HepG2 (cell line): Measurements from ENCODE around the gene TMEM260. TPM values are rescaled to one million over a fixed set of nuclear protein-coding genes. Genes with fewer than 3 reads are reported as not detected.
A peak's percentile ranks its signal among the peaks of the same experiment; 100 is the strongest.

Experiments used
- CBFB ChIP-seq: sonication (generic); formaldehyde crosslinking; IDR thresholded peaks from 2 replicates; pipeline ENCODE4 v1.4.0; 2020; ENCODE audit warnings: missing genetic modification reagents
- CBX5 ChIP-seq: sonication (generic); formaldehyde crosslinking; IDR thresholded peaks from 2 replicates; pipeline ENCODE4 v1.4.0; 2020; ENCODE audit warnings: missing genetic modification reagents, borderline replicate concordance
- FOXK2 ChIP-seq: fragments of 450-650 bp; IDR thresholded peaks from 2 replicates; pipeline ENCODE4 v1.6.1; 2016
- FOXP1 ChIP-seq, 2 experiments: fragments of 450-650 bp in 1 of 2; IDR thresholded peaks; 2 replicates each; pipeline ENCODE4 v1.6.1; 2017 to 2018; ENCODE audit warnings: antibody characterized with exemption in 1 of 2
- KLF6 ChIP-seq: IDR thresholded peaks from 2 replicates; pipeline ENCODE4 v1.8.0; 2016; ENCODE audit warnings: missing biosample characterization, missing genetic modification reagents
- NAIF1 ChIP-seq: sonication (generic); formaldehyde crosslinking; IDR thresholded peaks from 2 replicates; pipeline ENCODE4 v1.5.0; 2020; ENCODE audit warnings: mild to moderate bottlenecking, missing genetic modification reagents, borderline replicate concordance
- NFKBIZ ChIP-seq: IDR thresholded peaks from 2 replicates; pipeline ENCODE4 v1.6.1; 2018; ENCODE audit warnings: missing genetic modification reagents, missing compliant biosample characterization
- PHF20 ChIP-seq: sonication (generic); formaldehyde crosslinking; IDR thresholded peaks from 2 replicates; pipeline ENCODE4 v1.5.0; 2020; ENCODE audit warnings: mild to moderate bottlenecking, missing genetic modification reagents
- PITX1 ChIP-seq: sonication (generic); formaldehyde crosslinking; IDR thresholded peaks from 2 replicates; pipeline ENCODE4 v1.5.1; 2020; ENCODE audit warnings: mild to moderate bottlenecking, missing genetic modification reagents
- PPARG ChIP-seq: conservative IDR thresholded peaks from 2 replicates; pipeline ENCODE4 v1.6.1; 2016; ENCODE audit warnings: missing biosample characterization, missing genetic modification reagents
- RERE ChIP-seq: IDR thresholded peaks from 2 replicates; pipeline ENCODE4 v1.6.1; 2016; ENCODE audit warnings: low read depth, missing genetic modification reagents, missing compliant biosample characterization
- ZFYVE20 ChIP-seq: sonication (generic); formaldehyde crosslinking; IDR thresholded peaks from 2 replicates; pipeline ENCODE4 v1.8.0; 2023; ENCODE audit warnings: low read depth, mild to moderate bottlenecking, moderate library complexity, missing genetic modification reagents, borderline replicate concordance
- ZNF136 ChIP-seq: sonication (generic); formaldehyde crosslinking; IDR thresholded peaks from 2 replicates; pipeline ENCODE4 v1.8.1; 2022; ENCODE audit warnings: low read depth, mild to moderate bottlenecking, moderate library complexity, missing genetic modification reagents
- ZNF431 ChIP-seq: sonication (generic); formaldehyde crosslinking; IDR thresholded peaks from 2 replicates; pipeline ENCODE4 v1.9.0; 2022; ENCODE audit warnings: missing genetic modification reagents, low read depth, mild to moderate bottlenecking, borderline replicate concordance
- polyA plus RNA-seq, 8 experiments: library from polyadenylated mRNA; depleted of rRNA in 3 of 8; stranded (reverse) in 7 of 8; unstranded in 1 of 8; fragments of >200 nt; fragmentation: Illumina TruSeq in 4 of 8; extraction: Trizol in 4 of 8; gene quantifications; 2 replicates each; pipeline versions ENCODE4 v1.2.1 to v1.2.3, GENCODE V29; 2011 to 2016; ENCODE audit warnings: low read depth in 4 of 8, missing spikeins in 1 of 8, mixed read lengths in 1 of 8; ENCODE audit not compliant: insufficient read depth in 1 of 8
- total RNA-seq, 5 experiments: library from RNA; depleted of rRNA; stranded (reverse); fragments of >200 nt; fragmentation: Illumina TruSeq; extraction: Trizol; gene quantifications; 2 replicates each; pipeline ENCODE4 v1.2.3, GENCODE V29; 2016; ENCODE audit warnings: low read depth in 1 of 5
- TF ChIP-seq, protein P1 (sequence below): sonication (generic); formaldehyde crosslinking; IDR thresholded peaks from 2 replicates; pipeline ENCODE4 v1.8.0; 2022; ENCODE audit warnings: mild to moderate bottlenecking, missing genetic modification reagents; ENCODE audit not compliant: insufficient replicate concordance
- TF ChIP-seq, protein P2 (sequence below): sonication (generic); formaldehyde crosslinking; IDR thresholded peaks from 2 replicates; pipeline ENCODE4 v1.4.0; 2020; ENCODE audit warnings: missing genetic modification reagents, mild to moderate bottlenecking, borderline replicate concordance
- TF ChIP-seq, protein P3 (sequence below): sonication (generic); formaldehyde crosslinking; IDR thresholded peaks from 2 replicates; pipeline ENCODE4 v1.8.1; 2023; ENCODE audit warnings: mild to moderate bottlenecking, missing genetic modification reagents
- TF ChIP-seq, protein P4 (sequence below): IDR thresholded peaks from 2 replicates; pipeline ENCODE4 v1.6.1; 2016; ENCODE audit warnings: missing genetic modification reagents, missing compliant biosample characterization

Gene TMEM260
- total and polyA plus RNA-seq, 2 of the 13 experiments (the other 11 are each of a cell fraction or from before 2014, with no cell fraction given), result 7.7 to 9.3 TPM

GRCh38 chr14:56555921-56556570, 23.6 kb upstream of the TMEM260 start (continued):
- TF ChIP-seq RERE (no peak), ZNF431 (CRISPR knock-in tag) (no peak), PPARG (CRISPR knock-in tag) (peak; percentile 88), ZNF136 (no peak), FOXK2 (no peak), CBFB (CRISPR knock-in tag) (no peak), PITX1 (no peak), NAIF1 (CRISPR knock-in tag) (no peak), KLF6 (no peak), FOXP1 (IDR thresholded peaks at IDR 0.05) (no peak), FOXP1 (CRISPR knock-in tag; IDR thresholded peaks at IDR 0.05) (peak; percentile 34; the same call in 1 of the 2 replicates), NFKBIZ (CRISPR knock-in tag) (no peak), ZFYVE20 (no peak), PHF20 (no peak), CBX5 (no peak)
- TF ChIP-seq, protein P1, sequence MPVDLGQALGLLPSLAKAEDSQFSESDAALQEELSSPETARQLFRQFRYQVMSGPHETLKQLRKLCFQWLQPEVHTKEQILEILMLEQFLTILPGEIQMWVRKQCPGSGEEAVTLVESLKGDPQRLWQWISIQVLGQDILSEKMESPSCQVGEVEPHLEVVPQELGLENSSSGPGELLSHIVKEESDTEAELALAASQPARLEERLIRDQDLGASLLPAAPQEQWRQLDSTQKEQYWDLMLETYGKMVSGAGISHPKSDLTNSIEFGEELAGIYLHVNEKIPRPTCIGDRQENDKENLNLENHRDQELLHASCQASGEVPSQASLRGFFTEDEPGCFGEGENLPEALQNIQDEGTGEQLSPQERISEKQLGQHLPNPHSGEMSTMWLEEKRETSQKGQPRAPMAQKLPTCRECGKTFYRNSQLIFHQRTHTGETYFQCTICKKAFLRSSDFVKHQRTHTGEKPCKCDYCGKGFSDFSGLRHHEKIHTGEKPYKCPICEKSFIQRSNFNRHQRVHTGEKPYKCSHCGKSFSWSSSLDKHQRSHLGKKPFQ (CRISPR knock-in tag), result no peak
- TF ChIP-seq, protein P2, sequence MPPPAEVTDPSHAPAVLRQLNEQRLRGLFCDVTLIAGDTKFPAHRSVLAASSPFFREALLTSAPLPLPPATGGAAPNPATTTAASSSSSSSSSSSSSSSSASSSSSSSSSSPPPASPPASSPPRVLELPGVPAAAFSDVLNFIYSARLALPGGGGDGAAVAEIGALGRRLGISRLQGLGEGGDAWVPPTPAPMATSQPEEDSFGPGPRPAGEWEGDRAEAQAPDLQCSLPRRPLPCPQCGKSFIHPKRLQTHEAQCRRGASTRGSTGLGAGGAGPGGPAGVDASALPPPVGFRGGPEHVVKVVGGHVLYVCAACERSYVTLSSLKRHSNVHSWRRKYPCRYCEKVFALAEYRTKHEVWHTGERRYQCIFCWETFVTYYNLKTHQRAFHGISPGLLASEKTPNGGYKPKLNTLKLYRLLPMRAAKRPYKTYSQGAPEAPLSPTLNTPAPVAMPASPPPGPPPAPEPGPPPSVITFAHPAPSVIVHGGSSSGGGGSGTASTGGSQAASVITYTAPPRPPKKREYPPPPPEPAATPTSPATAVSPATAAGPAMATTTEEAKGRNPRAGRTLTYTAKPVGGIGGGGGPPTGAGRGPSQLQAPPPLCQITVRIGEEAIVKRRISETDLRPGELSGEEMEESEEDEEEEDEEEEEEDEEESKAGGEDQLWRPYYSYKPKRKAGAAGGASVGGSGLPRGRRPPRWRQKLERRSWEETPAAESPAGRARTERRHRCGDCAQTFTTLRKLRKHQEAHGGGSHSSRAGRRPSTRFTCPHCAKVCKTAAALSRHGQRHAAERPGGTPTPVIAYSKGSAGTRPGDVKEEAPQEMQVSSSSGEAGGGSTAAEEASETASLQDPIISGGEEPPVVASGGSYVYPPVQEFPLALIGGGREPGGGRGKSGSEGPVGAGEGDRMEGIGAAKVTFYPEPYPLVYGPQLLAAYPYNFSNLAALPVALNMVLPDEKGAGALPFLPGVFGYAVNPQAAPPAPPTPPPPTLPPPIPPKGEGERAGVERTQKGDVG (CRISPR knock-in tag), result no peak
- TF ChIP-seq, protein P3, sequence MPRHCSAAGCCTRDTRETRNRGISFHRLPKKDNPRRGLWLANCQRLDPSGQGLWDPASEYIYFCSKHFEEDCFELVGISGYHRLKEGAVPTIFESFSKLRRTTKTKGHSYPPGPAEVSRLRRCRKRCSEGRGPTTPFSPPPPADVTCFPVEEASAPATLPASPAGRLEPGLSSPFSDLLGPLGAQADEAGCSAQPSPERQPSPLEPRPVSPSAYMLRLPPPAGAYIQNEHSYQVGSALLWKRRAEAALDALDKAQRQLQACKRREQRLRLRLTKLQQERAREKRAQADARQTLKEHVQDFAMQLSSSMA (CRISPR knock-in tag), result no peak
- TF ChIP-seq, protein P4, sequence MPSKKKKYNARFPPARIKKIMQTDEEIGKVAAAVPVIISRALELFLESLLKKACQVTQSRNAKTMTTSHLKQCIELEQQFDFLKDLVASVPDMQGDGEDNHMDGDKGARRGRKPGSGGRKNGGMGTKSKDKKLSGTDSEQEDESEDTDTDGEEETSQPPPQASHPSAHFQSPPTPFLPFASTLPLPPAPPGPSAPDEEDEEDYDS (CRISPR knock-in tag), result no peak
